ENCODE data around the gene KIAA1671.
"Not testable (repeated sequence)": the region's sequence is repeated elsewhere in the genome, so short reads cannot be mapped to it uniquely, and the experiment has no call there.

KIAA1671 gene

GRCh38 chr22:25201557-25202273 lies 249.2 kb downstream of the KIAA1671 start:
- no peak for DNase-seq (ENCODE audit: low read depth in 2 of 2)

GRCh38 chr22:25202290-25202921 lies 249.9 kb downstream of the KIAA1671 start:
- peak; percentile 10 to 18 for DNase-seq (ENCODE audit: low read depth in 2 of 2)

- no peak for DNase-seq (ENCODE audit: low read depth in 2 of 2)
Observed at GRCh38 chr22:25203082-25203481, 250.6 kb downstream of the KIAA1671 start.

GRCh38 chr22:25204547-25204946 lies 252.0 kb downstream of the KIAA1671 start:
- DNase-seq (ENCODE audit: low read depth in 2 of 2): not testable (repeated sequence)

DNA sequence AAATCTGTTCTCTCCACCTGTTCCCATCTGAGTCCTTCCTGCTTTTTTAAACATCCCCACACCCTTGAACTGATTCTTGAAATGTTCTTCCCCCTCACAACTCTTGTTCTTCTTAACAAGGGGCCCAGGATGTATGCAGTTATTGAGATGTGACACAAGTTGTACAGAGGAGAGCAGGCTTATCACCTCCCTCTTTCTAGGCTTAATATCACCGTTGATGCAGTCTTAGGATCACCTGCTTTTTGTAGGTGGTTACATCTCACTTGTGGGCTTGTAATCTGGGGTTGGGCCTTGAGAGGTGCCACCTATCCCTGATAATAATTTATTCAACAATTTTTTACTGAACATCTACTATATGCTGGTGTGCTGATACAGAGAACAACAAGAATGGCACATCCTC lies 253.3 kb downstream of the KIAA1671 start:
- DNase-seq (ENCODE audit: low read depth in 2 of 2): no peak

DNA sequence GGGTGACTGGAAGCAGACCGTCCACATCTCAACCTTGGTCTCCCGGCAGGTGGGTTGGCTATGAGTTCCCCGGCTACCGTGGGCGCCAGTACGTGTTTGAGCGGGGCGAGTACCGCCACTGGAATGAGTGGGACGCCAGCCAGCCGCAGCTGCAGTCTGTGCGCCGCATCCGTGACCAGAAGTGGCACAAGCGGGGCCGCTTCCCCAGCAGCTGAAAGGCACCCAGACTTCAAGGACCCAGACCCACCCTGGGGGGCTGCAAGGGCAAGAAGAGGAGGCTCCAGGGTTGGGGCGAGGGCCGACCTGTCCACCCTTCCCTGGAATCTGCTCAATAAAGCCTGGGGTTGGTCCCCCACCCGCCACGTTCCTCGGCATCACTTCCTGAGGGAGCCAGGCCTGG lies 254.5 kb downstream of the KIAA1671 start:
- DNase-seq (ENCODE audit: low read depth in 2 of 2): no peak

DNA sequence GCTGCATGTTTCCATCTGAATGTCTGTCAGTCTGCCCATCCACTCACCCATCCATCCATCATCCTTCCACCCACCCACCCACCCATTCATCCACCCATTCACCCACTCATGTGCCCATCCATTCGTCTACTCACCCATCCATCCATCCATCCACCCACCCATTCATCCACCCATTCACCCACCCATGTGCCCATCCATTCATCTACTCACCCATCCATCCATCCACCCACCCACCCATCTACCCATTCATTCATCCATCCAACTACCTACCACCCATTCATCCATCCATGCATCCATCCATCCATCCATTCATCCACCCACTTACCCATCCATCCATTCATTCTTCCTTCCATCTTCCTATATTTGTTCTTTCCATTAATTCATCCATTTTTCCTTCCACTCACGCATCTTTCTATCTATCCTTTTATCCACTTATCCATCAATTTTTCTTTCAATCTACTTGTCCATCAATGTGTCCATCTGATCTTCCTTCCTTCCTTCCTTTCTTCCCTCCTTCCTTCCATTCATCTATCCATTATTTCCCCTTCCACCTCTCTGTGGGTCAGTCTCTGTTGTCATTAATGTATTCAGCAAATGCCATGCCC lies 255.1 kb downstream of the KIAA1671 start:
- DNase-seq (ENCODE audit: low read depth in 2 of 2): no peak

DNA sequence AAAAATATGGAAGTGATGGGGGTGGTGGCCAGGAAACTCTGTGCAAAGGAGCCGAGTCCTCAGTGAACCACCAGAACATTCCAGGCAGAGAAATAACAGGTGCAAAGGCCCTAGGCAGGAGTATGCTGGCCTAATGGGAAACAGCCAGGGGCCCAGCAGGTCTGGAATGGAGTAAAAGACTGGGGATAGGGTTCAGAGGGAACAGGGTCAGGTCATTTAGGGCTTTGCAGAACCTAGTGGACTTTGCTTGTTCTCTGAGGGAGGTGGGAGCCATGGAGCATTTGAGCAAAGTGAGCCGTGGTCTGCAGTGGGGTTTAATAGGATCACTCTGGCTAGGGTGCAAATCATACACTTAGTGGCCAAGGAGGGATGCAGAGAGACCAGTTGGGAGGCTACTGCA lies 255.8 kb downstream of the KIAA1671 start:
- DNase-seq (ENCODE audit: low read depth in 2 of 2): no peak

- DNase-seq (ENCODE audit: low read depth in 2 of 2): no peak
Observed at GRCh38 chr22:25208743-25209505, 256.4 kb downstream of the KIAA1671 start.

DNA sequence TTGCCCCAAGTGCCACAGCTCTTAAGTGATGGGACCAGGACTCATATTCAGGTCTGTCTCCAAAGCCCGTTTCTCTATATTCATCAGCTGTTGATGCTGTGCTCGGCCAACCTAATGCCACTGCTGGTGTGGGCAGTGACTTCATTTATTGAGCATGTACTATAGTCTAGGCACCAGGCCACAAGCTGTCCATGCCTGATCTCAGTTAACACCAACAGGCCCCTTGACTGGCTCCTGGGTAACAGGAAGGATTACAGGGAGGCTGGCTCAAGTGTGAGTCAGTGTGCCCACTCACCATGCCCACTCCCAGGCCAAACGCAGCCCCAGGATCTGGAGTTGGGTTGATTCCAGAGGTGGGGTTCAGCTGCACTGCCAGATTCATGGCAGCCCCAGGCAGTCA lies 258.3 kb downstream of the KIAA1671 start:
- DNase-seq (ENCODE audit: low read depth in 2 of 2): no peak

- no peak for DNase-seq (ENCODE audit: low read depth in 2 of 2)
Observed at GRCh38 chr22:25212337-25212736, 259.8 kb downstream of the KIAA1671 start.

DNA sequence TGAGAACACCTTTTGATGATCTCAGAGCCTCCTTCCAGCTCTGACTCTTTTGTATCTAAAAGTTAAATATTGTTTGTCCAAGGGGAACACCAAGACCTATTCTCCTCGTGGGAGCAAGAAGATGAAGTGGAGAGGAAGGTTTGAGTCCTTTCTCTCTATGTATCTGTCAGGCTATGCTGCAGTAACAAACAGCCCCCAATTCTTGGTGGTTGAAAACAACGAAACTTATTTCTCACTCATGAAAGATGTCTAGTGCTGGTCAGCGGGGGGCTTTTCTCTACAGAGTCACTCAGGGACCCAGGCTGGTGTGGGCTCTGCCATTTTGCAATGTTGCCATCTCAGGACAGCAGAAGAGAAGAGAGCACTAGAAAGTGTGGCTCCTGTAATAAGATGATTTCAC lies 260.7 kb downstream of the KIAA1671 start:
- no peak for DNase-seq (ENCODE audit: low read depth in 2 of 2)

DNA sequence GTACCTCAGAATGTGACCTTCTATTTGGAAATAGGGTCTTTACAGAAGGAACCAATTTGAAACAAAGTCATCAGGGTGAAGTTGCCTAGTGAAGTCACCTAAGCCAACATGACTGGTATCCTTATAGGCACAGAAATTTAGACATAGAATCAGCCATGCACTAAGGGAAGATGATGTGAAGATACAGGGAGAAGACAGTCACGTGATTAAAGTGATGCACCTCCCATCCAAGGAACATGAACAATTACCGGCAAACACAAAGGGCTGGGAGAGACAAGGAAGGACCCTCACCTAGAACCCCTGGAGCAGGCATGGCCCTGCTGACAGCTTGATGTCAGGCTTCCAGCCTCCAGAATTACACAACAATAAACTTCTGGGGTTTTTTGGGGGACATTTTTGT lies 263.7 kb downstream of the KIAA1671 start:
- DNase-seq (ENCODE audit: low read depth in 2 of 2): no peak

DNA sequence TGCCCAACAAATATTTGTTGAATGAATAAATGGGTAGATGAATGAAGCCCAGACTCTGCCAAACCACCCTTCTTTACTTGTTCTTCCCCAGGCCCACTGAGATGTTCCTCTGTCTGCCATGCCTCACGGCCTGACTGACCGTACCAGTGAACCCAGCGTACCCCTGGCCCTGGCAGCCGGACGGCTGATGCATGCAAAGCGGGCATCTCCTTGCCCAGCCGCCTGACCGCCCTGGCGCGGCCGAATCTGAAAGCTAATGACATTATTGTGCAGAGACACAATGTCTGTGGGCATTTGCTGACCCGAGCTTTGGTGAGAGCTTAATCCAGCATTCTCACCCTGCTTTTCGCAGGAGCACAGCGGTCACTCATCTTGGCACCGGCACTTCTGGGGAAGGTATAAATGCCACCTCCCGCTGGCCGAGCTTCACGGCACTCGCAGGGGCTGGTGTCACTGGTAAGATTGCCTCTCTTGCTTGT lies 266.7 kb downstream of the KIAA1671 start, which contains the start of gene CRYBB2:
CRYBB2 (plus strand) TSS at position 429 of the 479 bp plus-strand sequence. CDS start 1,791 bp downstream, outside the sequence.
- no peak for DNase-seq (ENCODE audit: low read depth in 2 of 2)

DNA sequence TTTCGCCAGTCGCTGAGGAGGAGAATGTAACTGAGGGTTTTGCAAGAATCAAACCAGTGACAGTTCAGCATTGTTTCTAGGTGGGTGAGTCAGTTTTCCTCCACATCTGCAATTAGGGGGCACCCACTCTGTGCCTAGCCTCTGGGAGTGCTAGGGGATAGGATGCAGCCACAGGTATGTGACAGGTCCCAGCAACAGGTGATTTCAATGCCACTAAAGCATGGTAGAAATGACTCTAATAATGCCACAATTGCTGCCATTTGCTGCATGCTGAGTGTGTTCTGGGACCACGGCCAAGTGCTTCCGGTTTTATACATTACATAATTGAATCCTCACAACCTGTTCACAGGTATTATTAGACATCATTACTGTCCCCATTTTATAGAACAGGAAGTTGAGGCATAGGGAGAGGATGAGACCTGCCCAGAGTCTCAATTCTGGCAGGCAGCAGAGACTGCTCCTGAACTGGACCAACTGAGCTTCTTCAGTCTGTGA lies 267.5 kb downstream of the KIAA1671 start:
- no peak for DNase-seq (ENCODE audit: low read depth in 2 of 2)

DNA sequence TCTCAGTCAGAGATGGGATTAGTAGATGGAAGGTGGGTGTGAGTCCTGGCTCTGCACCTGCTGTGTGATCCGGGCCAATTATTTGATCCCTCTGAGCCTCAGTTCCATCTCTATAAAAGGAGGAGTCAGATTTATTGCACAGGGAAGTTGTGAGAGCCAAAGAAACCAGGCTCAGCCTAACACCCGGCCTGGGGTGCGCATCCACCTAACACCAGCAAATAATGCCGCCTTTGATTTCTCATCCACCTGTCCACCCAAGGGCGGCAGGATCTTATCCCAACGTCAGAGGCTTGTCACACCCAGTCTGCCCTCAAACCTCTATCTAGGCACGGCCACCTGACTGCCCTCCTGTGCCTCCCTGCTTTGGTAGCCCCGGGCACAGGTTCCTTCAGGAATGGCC lies 269.3 kb downstream of the KIAA1671 start:
- DNase-seq (ENCODE audit: low read depth in 2 of 2): no peak

- DNase-seq (ENCODE audit: low read depth in 2 of 2): no peak
Observed at GRCh38 chr22:25223269-25223850, 270.8 kb downstream of the KIAA1671 start.

DNA sequence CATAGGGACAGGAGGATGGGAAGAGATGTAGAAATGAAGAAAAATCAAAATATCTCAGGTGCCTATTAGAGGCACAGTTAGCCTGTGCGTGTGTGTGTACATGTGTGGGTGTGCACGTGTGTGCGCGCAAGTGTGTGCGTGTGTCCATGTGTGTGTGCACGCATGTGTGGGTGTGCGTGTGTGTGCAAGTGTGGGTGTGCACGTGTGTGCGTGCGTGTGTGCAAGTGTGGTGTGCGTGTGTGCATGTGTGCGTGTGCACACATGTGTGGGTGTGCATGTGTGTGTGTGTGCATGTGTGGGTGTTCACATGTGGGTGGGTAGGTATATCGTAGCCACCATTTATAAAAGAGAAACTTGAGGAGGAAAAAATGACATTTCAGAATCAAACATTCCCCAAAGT lies 276.3 kb downstream of the KIAA1671 start:
- no peak for DNase-seq (ENCODE audit: low read depth in 2 of 2)

GRCh38 chr22:25230760-25231159 lies 278.2 kb downstream of the KIAA1671 start:
- not testable (repeated sequence) for DNase-seq (ENCODE audit: low read depth in 2 of 2)

GRCh38 chr22:25232301-25232700 lies 279.8 kb downstream of the KIAA1671 start:
- no peak for DNase-seq (ENCODE audit: low read depth in 2 of 2)

DNA sequence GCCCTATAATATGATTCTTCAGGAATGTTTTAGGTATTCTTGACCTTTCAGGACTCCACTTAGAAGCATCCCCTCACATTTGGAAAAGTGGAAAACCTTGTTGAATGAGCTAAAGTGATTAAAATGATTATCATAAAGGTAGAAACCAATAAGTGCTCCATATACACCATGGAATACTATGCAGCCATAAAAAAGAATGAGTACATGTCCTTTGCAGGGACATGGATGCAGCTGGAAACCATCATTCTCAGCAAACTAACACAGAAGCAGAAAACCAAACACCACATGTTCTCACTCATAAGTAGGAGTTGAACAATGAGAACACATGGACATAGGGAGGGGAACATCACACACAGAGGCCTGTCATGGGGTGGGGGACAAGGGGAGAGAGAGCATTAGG lies 281.2 kb downstream of the KIAA1671 start:
- DNase-seq (ENCODE audit: low read depth in 2 of 2): not testable (repeated sequence)
